Peyer's patch (tissue), 4 donors: ENCODE measurements around the gene PCNX2.

Experiments
- POLR2A ChIP-seq, 2 donors: fragments of 450-650 bp; IDR thresholded peaks; one replicate each; pipeline ENCODE4 v1.5.1; 2017; ENCODE audit warnings: antibody characterized with exemption in 2 of 2, mild to moderate bottlenecking in 2 of 2, moderate library complexity in 2 of 2
- TF ChIP-seq, protein P1 (sequence below), 6 experiments: fragments of 450-650 bp in 4 of 6; fragments of 200-600 bp in 2 of 6; sonication (generic) in 1 of 6; IDR thresholded peaks; one replicate each; pipeline ENCODE4 v1.5.1; 2017 to 2019; ENCODE audit warnings: antibody characterized with exemption in 6 of 6, mild to moderate bottlenecking in 3 of 6, moderate library complexity in 1 of 6

DNA sequence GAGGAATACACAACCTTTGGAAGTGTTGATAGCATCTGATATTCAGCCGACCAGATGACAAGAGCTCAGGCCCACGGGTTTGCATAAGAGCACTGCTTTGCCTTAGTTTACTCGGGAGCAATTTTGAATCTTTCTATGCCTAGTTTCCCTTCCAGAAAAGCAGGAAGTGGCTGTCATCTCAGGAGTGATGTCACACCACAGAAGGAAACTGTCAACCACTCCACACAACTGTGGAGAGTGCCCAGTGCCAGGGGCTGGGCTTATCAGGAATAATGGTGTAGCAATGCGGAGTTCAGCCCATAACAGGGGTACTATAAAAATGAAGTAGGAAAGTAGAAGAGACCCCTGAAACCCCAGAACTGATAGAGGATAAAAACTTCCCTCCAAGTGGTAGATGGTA lies 316.7 kb downstream of the PCNX2 start:
- TF ChIP-seq, protein P1, sequence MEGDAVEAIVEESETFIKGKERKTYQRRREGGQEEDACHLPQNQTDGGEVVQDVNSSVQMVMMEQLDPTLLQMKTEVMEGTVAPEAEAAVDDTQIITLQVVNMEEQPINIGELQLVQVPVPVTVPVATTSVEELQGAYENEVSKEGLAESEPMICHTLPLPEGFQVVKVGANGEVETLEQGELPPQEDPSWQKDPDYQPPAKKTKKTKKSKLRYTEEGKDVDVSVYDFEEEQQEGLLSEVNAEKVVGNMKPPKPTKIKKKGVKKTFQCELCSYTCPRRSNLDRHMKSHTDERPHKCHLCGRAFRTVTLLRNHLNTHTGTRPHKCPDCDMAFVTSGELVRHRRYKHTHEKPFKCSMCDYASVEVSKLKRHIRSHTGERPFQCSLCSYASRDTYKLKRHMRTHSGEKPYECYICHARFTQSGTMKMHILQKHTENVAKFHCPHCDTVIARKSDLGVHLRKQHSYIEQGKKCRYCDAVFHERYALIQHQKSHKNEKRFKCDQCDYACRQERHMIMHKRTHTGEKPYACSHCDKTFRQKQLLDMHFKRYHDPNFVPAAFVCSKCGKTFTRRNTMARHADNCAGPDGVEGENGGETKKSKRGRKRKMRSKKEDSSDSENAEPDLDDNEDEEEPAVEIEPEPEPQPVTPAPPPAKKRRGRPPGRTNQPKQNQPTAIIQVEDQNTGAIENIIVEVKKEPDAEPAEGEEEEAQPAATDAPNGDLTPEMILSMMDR (IDR thresholded peaks at IDR 0.05), result no peak
- TF ChIP-seq POLR2A (IDR thresholded peaks at IDR 0.05), result no peak
